OCI-LY7 (cell line): ENCODE results near the gene TEN1.

ENCODE experiments used
- EZH2phosphoT487 ChIP-seq: fragments of 200-600 bp; sonication (generic); IDR thresholded peaks from 2 replicates; pipeline ENCODE4 v1.6.1; 2018; ENCODE audit warnings: low read depth, borderline replicate concordance, mild to moderate bottlenecking, mixed run types, antibody characterized with exemption, low read length, moderate library complexity, mixed read lengths
- TF ChIP-seq, protein P1 (sequence below): fragments of 200-600 bp; sonication (generic); conservative IDR thresholded peaks from 2 replicates; pipeline ENCODE4 v1.5.1; 2014; ENCODE audit warnings: mild to moderate bottlenecking, antibody characterized with exemption, low read length, moderate library complexity, mixed read lengths

DNA sequence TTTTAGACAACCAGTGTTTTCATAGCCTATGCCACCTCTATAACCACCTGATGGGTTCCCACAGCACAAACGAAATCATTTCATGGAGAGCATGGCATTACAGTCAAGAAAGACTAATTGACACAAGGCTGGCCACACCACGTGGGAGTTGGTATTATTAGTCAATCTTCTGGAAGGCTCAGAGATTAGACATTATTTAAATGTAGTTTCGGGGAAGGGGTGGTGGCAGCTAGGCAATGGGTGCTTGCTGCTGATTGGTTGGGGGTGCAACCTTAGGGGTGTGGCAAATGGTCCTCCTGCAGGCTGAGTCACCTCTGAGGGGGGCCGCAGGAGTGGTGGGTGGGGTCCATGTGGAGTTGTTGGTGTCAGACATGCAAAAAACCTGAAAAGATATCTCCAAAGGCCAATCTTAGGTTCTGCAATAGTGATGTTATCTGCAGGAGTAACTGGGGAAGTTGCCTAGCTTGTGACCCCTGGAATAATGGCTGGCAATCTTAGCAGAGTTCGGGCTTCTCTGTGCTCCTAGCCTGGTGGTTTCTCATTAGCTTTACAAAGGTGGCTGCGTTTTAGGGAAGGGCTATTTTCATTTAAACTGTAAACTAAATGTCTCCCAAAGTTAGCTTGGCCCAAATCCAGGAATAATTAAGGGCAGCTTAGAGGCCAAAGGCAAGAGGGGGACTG, 4.6 kb downstream of the TEN1 start:
- TF ChIP-seq, protein P1, sequence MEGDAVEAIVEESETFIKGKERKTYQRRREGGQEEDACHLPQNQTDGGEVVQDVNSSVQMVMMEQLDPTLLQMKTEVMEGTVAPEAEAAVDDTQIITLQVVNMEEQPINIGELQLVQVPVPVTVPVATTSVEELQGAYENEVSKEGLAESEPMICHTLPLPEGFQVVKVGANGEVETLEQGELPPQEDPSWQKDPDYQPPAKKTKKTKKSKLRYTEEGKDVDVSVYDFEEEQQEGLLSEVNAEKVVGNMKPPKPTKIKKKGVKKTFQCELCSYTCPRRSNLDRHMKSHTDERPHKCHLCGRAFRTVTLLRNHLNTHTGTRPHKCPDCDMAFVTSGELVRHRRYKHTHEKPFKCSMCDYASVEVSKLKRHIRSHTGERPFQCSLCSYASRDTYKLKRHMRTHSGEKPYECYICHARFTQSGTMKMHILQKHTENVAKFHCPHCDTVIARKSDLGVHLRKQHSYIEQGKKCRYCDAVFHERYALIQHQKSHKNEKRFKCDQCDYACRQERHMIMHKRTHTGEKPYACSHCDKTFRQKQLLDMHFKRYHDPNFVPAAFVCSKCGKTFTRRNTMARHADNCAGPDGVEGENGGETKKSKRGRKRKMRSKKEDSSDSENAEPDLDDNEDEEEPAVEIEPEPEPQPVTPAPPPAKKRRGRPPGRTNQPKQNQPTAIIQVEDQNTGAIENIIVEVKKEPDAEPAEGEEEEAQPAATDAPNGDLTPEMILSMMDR: no peak
- TF ChIP-seq EZH2phosphoT487: no peak
